HepG2 (cell line): ENCODE data around the gene STAMBPL1. TPM values are rescaled to one million over a fixed set of nuclear protein-coding genes. Genes with fewer than 3 reads are reported as not detected.

Experiments
- ATAC-seq: fragments of 200-7000 bp; cut with Tn5 transposase; 3 replicates; pipeline ENCODE4 v1.9.1; 2020; ENCODE audit warnings: mild to moderate bottlenecking, moderate library complexity
- BruUV-seq: library from RNA; stranded (reverse); fragments of 400-500 nt; replicated peaks from 2 replicates; lab custom pipeline; 2021; lab: Mats Ljungman, UMichigan
- CTCF ChIA-PET: fragments of 300-600 bp; formaldehyde crosslinking; extraction: SDS; loops from one replicate; lab custom pipeline; 2021; ENCODE audit warnings: low total read pairs, inconsistent platforms, low intra/inter-chr PET ratio; lab: Yijun Ruan, JAX
- POLR2A ChIA-PET: fragments of 350-600 bp; sonication (Branson Sonifier 250); formaldehyde crosslinking; loops from one replicate; lab custom pipeline; 2020; ENCODE audit warnings: antibody characterized with exemption, inconsistent platforms; lab: Yijun Ruan, JAX
- DNase-seq: peaks from one replicate; pipeline ENCODE4 v3.0.0-alpha.2; 2015; ENCODE audit warnings: low spot score
- FAIRE-seq: peaks from 3 replicates; lab custom pipeline; 2011; peaks lifted over from hg19 to GRCh38; lab: Jason Lieb, UNC
- H2AFZ ChIP-seq: one replicate; pipeline ENCODE4 v1.6.1; 2011; ENCODE audit warnings: low read length, inconsistent platforms
- H3K27ac ChIP-seq: fragments of 300-600 bp; 3 replicates; pipeline ENCODE4 v1.8.0; 2011; ENCODE audit warnings: mixed run types, mild to moderate bottlenecking, mixed read lengths, low read length, inconsistent platforms; ENCODE audit not compliant: insufficient read depth; ENCODE audit errors: extremely low read length
- H3K27me3 ChIP-seq, 2 experiments: fragments of 200-600 bp in 1 of 2; 2 replicates in 1 of 2; 3 replicates in 1 of 2; pipeline versions ENCODE4 v1.6.0 to v1.8.0; 2011; ENCODE audit warnings: low read length in 2 of 2, mild to moderate bottlenecking in 2 of 2, moderate library complexity in 2 of 2, inconsistent platforms in 1 of 2; ENCODE audit not compliant: insufficient read depth in 2 of 2, control insufficient read depth in 1 of 2
- H3K36me3 ChIP-seq, 2 experiments: fragments of 200-600 bp in 1 of 2; replicated peaks in 1 of 2; 2 replicates in 1 of 2; 3 replicates in 1 of 2; pipeline versions ENCODE4 v1.5.1 to v1.8.0; 2011; ENCODE audit warnings: low read length in 2 of 2, inconsistent platforms in 1 of 2; ENCODE audit not compliant: insufficient read depth in 2 of 2, control insufficient read depth in 1 of 2
- H3K4me1 ChIP-seq: 2 replicates; pipeline ENCODE4 v1.5.1; 2012; ENCODE audit warnings: low read length, inconsistent platforms; ENCODE audit not compliant: insufficient read depth
- H3K4me2 ChIP-seq: 2 replicates; pipeline ENCODE4 v1.6.0; 2011; ENCODE audit warnings: low read depth, low read length, inconsistent platforms
- H3K4me3 ChIP-seq, 3 experiments: fragments of 200-600 bp in 1 of 3; sonication (generic), shearing (Covaris generic) in 1 of 3; replicated peaks in 1 of 3; 2 replicates each; pipeline ENCODE4 v1.5.1; 2011 to 2016; ENCODE audit warnings: low read length in 3 of 3, inconsistent platforms in 2 of 3, low read depth in 2 of 3, mild to moderate bottlenecking in 2 of 3, control low read depth in 1 of 3, mixed read lengths in 1 of 3; ENCODE audit not compliant: insufficient read depth in 1 of 3
- H3K79me2 ChIP-seq: one replicate; pipeline ENCODE4 v1.6.1; 2011; ENCODE audit warnings: low read length, inconsistent platforms; ENCODE audit not compliant: insufficient read depth
- H3K9ac ChIP-seq: 2 replicates; pipeline ENCODE4 v1.6.0; 2011; ENCODE audit warnings: mild to moderate bottlenecking, low read depth, low read length, inconsistent platforms; ENCODE audit not compliant: insufficient read depth
- H3K9me3 ChIP-seq: 2 replicates; pipeline ENCODE4 v1.5.1; 2012; ENCODE audit warnings: mild to moderate bottlenecking, low read length
- H4K20me1 ChIP-seq: 2 replicates; pipeline ENCODE4 v1.6.0; 2011; ENCODE audit warnings: inconsistent platforms, mild to moderate bottlenecking, low read length, moderate library complexity; ENCODE audit not compliant: insufficient read depth
- NPAS2 ChIP-seq: sonication (generic); formaldehyde crosslinking; IDR thresholded peaks from 2 replicates; pipeline ENCODE4 v1.8.0; 2022; ENCODE audit warnings: mild to moderate bottlenecking, missing genetic modification reagents, borderline replicate concordance
- NR2C2 ChIP-seq: sonication (generic); formaldehyde crosslinking; IDR thresholded peaks from 2 replicates; pipeline ENCODE4 v1.4.0; 2020; ENCODE audit warnings: missing genetic modification reagents, mild to moderate bottlenecking, moderate library complexity, borderline replicate concordance
- NR3C1 ChIP-seq: sonication (generic); formaldehyde crosslinking; IDR thresholded peaks from 2 replicates; pipeline ENCODE4 v1.4.0; 2020; ENCODE audit warnings: missing genetic modification reagents
- ONECUT2 ChIP-seq: sonication (generic); formaldehyde crosslinking; IDR thresholded peaks from 2 replicates; pipeline ENCODE4 v1.4.0; 2020; ENCODE audit warnings: missing genetic modification reagents
- PHF20 ChIP-seq: sonication (generic); formaldehyde crosslinking; IDR thresholded peaks from 2 replicates; pipeline ENCODE4 v1.5.0; 2020; ENCODE audit warnings: mild to moderate bottlenecking, missing genetic modification reagents
- RNF2 ChIP-seq: fragments of 450-650 bp; conservative IDR thresholded peaks from 2 replicates; pipeline ENCODE4 v1.6.1; 2016; ENCODE audit warnings: low read depth
- SRF ChIP-seq: IDR thresholded peaks from 2 replicates; pipeline ENCODE4 v1.6.1; 2011; ENCODE audit warnings: mild to moderate bottlenecking, low read depth, low read length, moderate library complexity
- STAG1 ChIP-seq: sonication (generic); formaldehyde crosslinking; IDR thresholded peaks from 2 replicates; pipeline ENCODE4 v1.4.0; 2020; ENCODE audit warnings: missing genetic modification reagents
- ZFX ChIP-seq: sonication (generic); formaldehyde crosslinking; IDR thresholded peaks from 2 replicates; pipeline ENCODE4 v1.4.0; 2020; ENCODE audit warnings: mild to moderate bottlenecking, low read depth, missing genetic modification reagents, moderate library complexity
- ZNF10 ChIP-seq: sonication (generic); formaldehyde crosslinking; IDR thresholded peaks from 2 replicates; pipeline ENCODE4 v1.4.0; 2020; ENCODE audit warnings: mild to moderate bottlenecking, low read depth, missing genetic modification reagents, borderline replicate concordance
- ZNF33B ChIP-seq: sonication (generic); formaldehyde crosslinking; IDR thresholded peaks from 2 replicates; pipeline ENCODE4 v1.5.1; 2020; ENCODE audit warnings: mild to moderate bottlenecking, missing genetic modification reagents
- ZNF501 ChIP-seq: sonication (generic); formaldehyde crosslinking; IDR thresholded peaks from 2 replicates; pipeline ENCODE4 v1.5.1; 2020; ENCODE audit warnings: mild to moderate bottlenecking, moderate library complexity, missing genetic modification reagents
- ZNF569 ChIP-seq: sonication (generic); formaldehyde crosslinking; IDR thresholded peaks from 2 replicates; pipeline ENCODE4 v1.5.0; 2020; ENCODE audit warnings: mild to moderate bottlenecking, missing genetic modification reagents, moderate library complexity, borderline replicate concordance
- ZNF747 ChIP-seq: sonication (generic); formaldehyde crosslinking; IDR thresholded peaks from 2 replicates; pipeline ENCODE4 v1.8.1; 2023; ENCODE audit warnings: missing genetic modification reagents, mild to moderate bottlenecking, borderline replicate concordance
- ZSCAN22 ChIP-seq: sonication (generic); formaldehyde crosslinking; IDR thresholded peaks from 2 replicates; pipeline ENCODE4 v1.4.0; 2020; ENCODE audit warnings: mild to moderate bottlenecking, missing genetic modification reagents
- ZSCAN25 ChIP-seq: sonication (generic); formaldehyde crosslinking; IDR thresholded peaks from 2 replicates; pipeline ENCODE4 v1.8.0; 2022; ENCODE audit warnings: mild to moderate bottlenecking, missing genetic modification reagents
- WGBS: methylation state at CpG from one replicate; pipeline ENCODE4 v1.1.6; 2017; ENCODE audit warnings: low lambda C conversion rate; 5-methylcytosine and 5-hydroxymethylcytosine counted together
- in situ Hi-C: cut with HindIII; loops from 2 replicates; pipeline ENCODE4 v1.10.0; 2017; ENCODE audit warnings: low pct_unique_long_range_greater_than_20kb; ENCODE audit not compliant: extremely low pct_ligation_motif_present
- intact Hi-C: fragments of 100-400 bp; cut with micrococcal nuclease; formaldehyde crosslinking; loops from one replicate; pipeline ENCODE4 v1.10.0; 2022; ENCODE audit not compliant: unreplicated experiment
- polyA plus RNA-seq, 8 experiments: library from polyadenylated mRNA; depleted of rRNA in 3 of 8; stranded (reverse) in 7 of 8; unstranded in 1 of 8; fragments of >200 nt; fragmentation: Illumina TruSeq in 4 of 8; extraction: Trizol in 4 of 8; gene quantifications; 2 replicates each; pipeline versions ENCODE4 v1.2.1 to v1.2.3, GENCODE V29; 2011 to 2016; ENCODE audit warnings: low read depth in 4 of 8, missing spikeins in 1 of 8, mixed read lengths in 1 of 8; ENCODE audit not compliant: insufficient read depth in 1 of 8
- total RNA-seq, 5 experiments: library from RNA; depleted of rRNA; stranded (reverse); fragments of >200 nt; fragmentation: Illumina TruSeq; extraction: Trizol; gene quantifications; 2 replicates each; pipeline ENCODE4 v1.2.3, GENCODE V29; 2016; ENCODE audit warnings: low read depth in 1 of 5

STAMBPL1 gene
- total and polyA plus RNA-seq, 2 of the 13 experiments (the other 11 are each of a cell fraction or from before 2014, with no cell fraction given): 1.4 to 1.5 TPM

DNA sequence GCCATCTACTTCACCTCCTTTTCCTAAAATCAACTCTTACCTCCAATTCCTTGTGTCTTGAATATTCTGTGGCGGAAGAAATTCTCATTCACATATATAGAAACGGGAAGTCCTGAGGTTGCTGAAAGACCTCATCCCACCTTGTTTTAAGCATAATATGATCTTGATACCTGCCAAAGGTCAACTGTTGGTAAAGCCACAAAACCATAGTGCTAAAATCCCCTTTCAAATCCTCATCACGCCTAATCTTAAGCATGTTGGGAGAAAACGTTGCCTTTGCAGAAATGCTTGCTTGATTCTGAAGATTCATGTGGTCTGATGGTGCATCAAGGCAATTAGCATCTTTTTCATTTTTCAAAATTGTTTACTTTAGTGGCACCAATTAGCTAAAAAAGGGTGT lies 36.9 kb upstream of the STAMBPL1 start:
- DNase-seq (no peak), ATAC-seq (no peak), FAIRE-seq (no peak)
- no peak overlapping the region for H3K27ac ChIP-seq
- CTCF ChIA-PET: no interaction called here
- no peak overlapping the region for H3K4me2 ChIP-seq
- no peaks in the 10 kb centered on the region for H3K9me3 ChIP-seq
- in situ Hi-C loops: loop anchor here (25.0 kb wide), 1 partner anchor 369 kb away; the partner anchor contains the start of gene CH25H
- intact Hi-C loops: no loop called here
- POLR2A ChIA-PET: no interaction called here
- BruUV-seq: no TSS peak
- no peak for TF ChIP-seq SRF
- no peak for TF ChIP-seq ZNF10 (CRISPR knock-in tag)
- no peak for TF ChIP-seq ZNF747
- no peak for TF ChIP-seq ONECUT2 (CRISPR knock-in tag)
- no peak for TF ChIP-seq ZNF501 (CRISPR knock-in tag)
- TF ChIP-seq ZSCAN22 (CRISPR knock-in tag): no peak
- no peak for TF ChIP-seq ZFX
- no peak for TF ChIP-seq NR2C2 (CRISPR knock-in tag)
- TF ChIP-seq ZNF33B: no peak
- no peak for TF ChIP-seq STAG1 (CRISPR knock-in tag)
- no peak for TF ChIP-seq PHF20 (CRISPR knock-in tag)
- TF ChIP-seq ZSCAN25 (CRISPR knock-in tag): no peak
- TF ChIP-seq RNF2: no peak
- no peak for TF ChIP-seq NPAS2 (CRISPR knock-in tag)
- TF ChIP-seq ZNF569 (CRISPR knock-in tag): no peak
- TF ChIP-seq NR3C1 (CRISPR knock-in tag): no peak
- H2AFZ ChIP-seq: no peak overlapping the region
- no peaks in the 10 kb centered on the region; a peak in 2 of 5 replicates for H3K27me3 ChIP-seq
- no peaks in the 10 kb centered on the region for H4K20me1 ChIP-seq
- H3K4me1 ChIP-seq: no peaks in the 10 kb centered on the region
- H3K4me3 ChIP-seq: no peak overlapping the region
- no peak overlapping the region for H3K9ac ChIP-seq
- H3K36me3 ChIP-seq: no peaks in the 10 kb centered on the region
- WGBS: 58% methylated on average over 4 of the region's 4 CpGs
- no peaks in the 10 kb centered on the region for H3K79me2 ChIP-seq
